Endodermal cell (in vitro differentiated cells): ENCODE measurements around the gene KCNIP3. TPM values are rescaled to one million over a fixed set of nuclear protein-coding genes. Genes with fewer than 3 reads are reported as not detected.

ENCODE experiments used
- DNase-seq: peaks from one replicate; pipeline ENCODE4 v3.0.0-alpha.2; 2017
- H3K27ac ChIP-seq: 2 replicates; pipeline ENCODE4 v1.5.1; 2013; ENCODE audit warnings: mild to moderate bottlenecking, low read depth, low read length, moderate library complexity
- H3K27me3 ChIP-seq: 2 replicates; pipeline ENCODE4 v1.6.1; 2013; ENCODE audit warnings: mild to moderate bottlenecking, low read length, moderate library complexity; ENCODE audit not compliant: insufficient read depth, control insufficient read depth, poor library complexity, severe bottlenecking
- H3K36me3 ChIP-seq: 2 replicates; pipeline ENCODE4 v1.7.0; 2013; ENCODE audit warnings: mild to moderate bottlenecking, low read length, moderate library complexity; ENCODE audit not compliant: control insufficient read depth, insufficient read depth
- H3K4me1 ChIP-seq: one replicate; pipeline ENCODE4 v1.7.0; 2013; ENCODE audit warnings: low read length; ENCODE audit not compliant: control insufficient read depth, insufficient read depth
- H3K4me3 ChIP-seq: 2 replicates; pipeline ENCODE4 v1.5.1; 2013; ENCODE audit warnings: mild to moderate bottlenecking, low read length, moderate library complexity
- H3K9ac ChIP-seq: 2 replicates; pipeline ENCODE4 v1.6.1; 2013; ENCODE audit warnings: mild to moderate bottlenecking, low read length, moderate library complexity; ENCODE audit not compliant: poor library complexity, severe bottlenecking; ENCODE audit errors: extremely low read depth
- H3K9me3 ChIP-seq: 2 replicates; pipeline ENCODE4 v1.6.1; 2013; ENCODE audit warnings: mild to moderate bottlenecking, low read length, moderate library complexity; ENCODE audit not compliant: control insufficient read depth
- H3K27ac Mint-ChIP-seq: 2 replicates; pipeline ENCODE4 v1.8.0; 2020; ENCODE audit warnings: mixed read lengths
- H3K27me3 Mint-ChIP-seq: 2 replicates; pipeline ENCODE4 v1.8.0; 2021; ENCODE audit warnings: mild to moderate bottlenecking, mixed read lengths; ENCODE audit not compliant: insufficient read depth
- H3K36me3 Mint-ChIP-seq: 2 replicates; pipeline ENCODE4 v1.8.0; 2020; ENCODE audit warnings: low read depth, mixed read lengths
- H3K4me1 Mint-ChIP-seq: 2 replicates; pipeline ENCODE4 v1.8.0; 2020; ENCODE audit warnings: mixed read lengths
- H3K4me3 Mint-ChIP-seq: 2 replicates; pipeline ENCODE4 v1.8.0; 2020; ENCODE audit warnings: mild to moderate bottlenecking, moderate library complexity, mixed read lengths
- H3K9me3 Mint-ChIP-seq: 2 replicates; pipeline ENCODE4 v1.8.0; 2020; ENCODE audit warnings: mild to moderate bottlenecking, mixed read lengths
- CTCF ChIP-seq: fragments of 200-600 bp; sonication (generic); conservative IDR thresholded peaks from 2 replicates; pipeline ENCODE4 v1.5.0; 2021; ENCODE audit warnings: antibody characterized with exemption, mild to moderate bottlenecking
- WGBS, 2 experiments: methylation state at CpG; one replicate each; pipeline versions ENCODE4 v1.1.5 to v1.1.7; 2013; ENCODE audit warnings: missing lambda C conversion rate in 2 of 2, mixed read lengths in 1 of 2; ENCODE audit not compliant: insufficient coverage in 1 of 2, insufficient read length in 1 of 2; 5-methylcytosine and 5-hydroxymethylcytosine counted together
- total RNA-seq, 2 donors: library from RNA; stranded (reverse); fragmentation: NEBNext Ultra II Directional in 1 of 2; extraction: Animal tissue kit (Norgen Biotek cat#: 25700) in 1 of 2; gene quantifications; 2 replicates in 1 of 2; 3 replicates in 1 of 2; pipeline ENCODE4 v1.2.1, GENCODE V29; 2021

The KCNIP3 gene
- total RNA-seq, 2 donors from 2014 or later, result 0.26 to 1.3 TPM

GRCh38 chr2:95350774-95351597, 53.8 kb downstream of the KCNIP3 start:
- Histone ChIP-seq H3K36me3 (no peaks in the 10 kb centered on the region), H3K27ac (no peak overlapping the region), H3K4me3 (no peak overlapping the region), H3K9me3 (no peaks in the 10 kb centered on the region), H3K9ac (no peak overlapping the region), H3K27me3 (peaks cover 33% of the 10 kb centered on the region), H3K4me1 (no peaks in the 10 kb centered on the region)
- Mint-ChIP-seq H3K4me3 (no peak overlapping the region), H3K9me3 (peaks cover 2% of the 10 kb centered on the region), H3K36me3 (no peaks in the 10 kb centered on the region), H3K4me1 (no peaks in the 10 kb centered on the region), H3K27ac (no peak overlapping the region), H3K27me3 (peaks cover 49% of the 10 kb centered on the region)
- TF ChIP-seq CTCF, result no peak
- DNase-seq, result no peak
- 87 to 92% methylated on average over 5 to 13 of the region's 13 CpGs for WGBS, 2 experiments

GRCh38 chr2:95351598-95351915, 54.4 kb downstream of the KCNIP3 start:
- Mint-ChIP-seq H3K27me3 (peaks cover 49% of the 10 kb centered on the region), H3K4me3 (no peak overlapping the region), H3K36me3 (no peaks in the 10 kb centered on the region), H3K9me3 (peaks cover 6% of the 10 kb centered on the region), H3K27ac (no peak overlapping the region), H3K4me1 (no peaks in the 10 kb centered on the region)
- DNase-seq, result no peak
- no peaks in the 10 kb centered on the region for H3K9me3 ChIP-seq
- no peaks in the 10 kb centered on the region for H3K4me1 ChIP-seq
- no peaks in the 10 kb centered on the region for H3K36me3 ChIP-seq
- no peak for TF ChIP-seq CTCF
- 90 to 100% methylated on average over 2 to 4 of the region's 4 CpGs for WGBS, 2 experiments
- H3K9ac ChIP-seq, result no peak overlapping the region
- peaks cover 30% of the 10 kb centered on the region for H3K27me3 ChIP-seq
- H3K27ac ChIP-seq, result no peak overlapping the region
- no peak overlapping the region for H3K4me3 ChIP-seq

- Histone ChIP-seq H3K4me3 (no peak overlapping the region), H3K36me3 (no peaks in the 10 kb centered on the region), H3K27me3 (peaks cover 22% of the 10 kb centered on the region), H3K9me3 (no peaks in the 10 kb centered on the region), H3K27ac (no peak overlapping the region), H3K9ac (no peak overlapping the region), H3K4me1 (no peaks in the 10 kb centered on the region)
- TF ChIP-seq CTCF, result no peak
- Mint-ChIP-seq H3K27me3 (peaks cover 40% of the 10 kb centered on the region), H3K36me3 (no peaks in the 10 kb centered on the region), H3K9me3 (peaks cover 6% of the 10 kb centered on the region), H3K4me3 (no peak overlapping the region), H3K4me1 (no peaks in the 10 kb centered on the region), H3K27ac (no peak overlapping the region)
- no peak for DNase-seq
- WGBS, 2 experiments, result 83 to 100% methylated on average over 3 to 6 of the region's 6 CpGs
Observed at GRCh38 chr2:95352310-95353054, 55.3 kb downstream of the KCNIP3 start.
